ENCODE measurements around the gene ENOSF1. TPM values are rescaled to one million over a fixed set of nuclear protein-coding genes. Genes with fewer than 3 reads are reported as not detected.
A peak's percentile ranks its signal among the peaks of the same experiment; 100 is the strongest.

The ENOSF1 gene
- total RNA-seq, 2 experiments from 2014 or later, result 113 to 114 TPM

- no peak for DNase-seq
- ChIA-PET POLR2A (interaction anchor here (1.2 kb wide), 1 partner anchor 13 kb away, joined by 5 read pairs; the partner anchor contains the start of gene ENOSF1), CTCF (interaction anchor here (1.9 to 2.1 kb wide), 2 partner anchors 105 to 114 kb away, joined by 5 to 12 read pairs; no protein-coding TSS in a partner anchor)
- H3K27ac Mint-ChIP-seq, result peak overlapping the region; percentile 30
- ATAC-seq, result no peak
- no peaks in the 10 kb centered on the region for H3K27me3 Mint-ChIP-seq
- intact Hi-C loops (cut with micrococcal nuclease), result no loop called here
- TF ChIP-seq, protein P1, sequence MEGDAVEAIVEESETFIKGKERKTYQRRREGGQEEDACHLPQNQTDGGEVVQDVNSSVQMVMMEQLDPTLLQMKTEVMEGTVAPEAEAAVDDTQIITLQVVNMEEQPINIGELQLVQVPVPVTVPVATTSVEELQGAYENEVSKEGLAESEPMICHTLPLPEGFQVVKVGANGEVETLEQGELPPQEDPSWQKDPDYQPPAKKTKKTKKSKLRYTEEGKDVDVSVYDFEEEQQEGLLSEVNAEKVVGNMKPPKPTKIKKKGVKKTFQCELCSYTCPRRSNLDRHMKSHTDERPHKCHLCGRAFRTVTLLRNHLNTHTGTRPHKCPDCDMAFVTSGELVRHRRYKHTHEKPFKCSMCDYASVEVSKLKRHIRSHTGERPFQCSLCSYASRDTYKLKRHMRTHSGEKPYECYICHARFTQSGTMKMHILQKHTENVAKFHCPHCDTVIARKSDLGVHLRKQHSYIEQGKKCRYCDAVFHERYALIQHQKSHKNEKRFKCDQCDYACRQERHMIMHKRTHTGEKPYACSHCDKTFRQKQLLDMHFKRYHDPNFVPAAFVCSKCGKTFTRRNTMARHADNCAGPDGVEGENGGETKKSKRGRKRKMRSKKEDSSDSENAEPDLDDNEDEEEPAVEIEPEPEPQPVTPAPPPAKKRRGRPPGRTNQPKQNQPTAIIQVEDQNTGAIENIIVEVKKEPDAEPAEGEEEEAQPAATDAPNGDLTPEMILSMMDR (IDR thresholded peaks at IDR 0.05), result no peak
- H3K36me3 Mint-ChIP-seq (ENCODE audit: low read depth), result peaks cover 34% of the 10 kb centered on the region
- no peaks in the 10 kb centered on the region for H3K9me3 Mint-ChIP-seq
- no peak overlapping the region for H3K4me3 Mint-ChIP-seq
- H3K4me1 Mint-ChIP-seq (ENCODE audit: low read depth), result peaks cover under 1% of the 10 kb centered on the region
These were observed 13.2 kb upstream of the ENOSF1 start for GRCh38 chr18:725646-726045.

DNA sequence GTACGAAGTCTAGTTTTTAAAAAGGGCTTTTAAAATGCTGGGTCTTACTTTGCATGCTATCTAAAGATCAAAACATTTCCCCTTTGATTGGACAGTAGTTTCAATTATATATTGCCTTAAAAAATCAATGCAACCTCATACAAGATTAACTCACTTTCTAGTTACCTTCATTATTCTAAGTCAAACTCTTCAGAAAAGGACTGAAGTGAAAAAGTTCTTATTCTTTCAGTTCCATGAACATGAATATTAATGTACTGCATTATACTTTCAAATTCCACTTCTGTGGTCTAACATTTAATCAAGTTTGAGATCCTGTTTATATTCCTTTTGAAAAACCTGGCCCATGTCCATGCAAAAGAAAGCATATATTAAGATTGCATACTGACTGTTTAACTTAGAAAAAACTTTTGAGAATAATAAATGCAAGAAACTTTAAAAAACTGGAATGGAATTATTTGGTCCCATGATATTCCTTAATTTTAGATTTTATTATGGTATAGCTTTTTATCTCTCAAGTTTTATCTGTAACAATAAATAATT is 11.2 kb upstream of the ENOSF1 start:
- Mint-ChIP-seq H3K36me3 (ENCODE audit: low read depth) (peaks cover 36% of the 10 kb centered on the region), H3K4me1 (ENCODE audit: low read depth) (no peaks in the 10 kb centered on the region), H3K4me3 (no peak overlapping the region), H3K9me3 (no peaks in the 10 kb centered on the region), H3K27ac (peak overlapping the region; percentile 21), H3K27me3 (no peaks in the 10 kb centered on the region)
- ChIA-PET POLR2A (no interaction called here), CTCF (interaction anchor here (1.3 kb wide), 1 partner anchor 107 kb away, joined by 3 read pairs; no protein-coding TSS in a partner anchor)
- intact Hi-C loops (cut with micrococcal nuclease), result no loop called here
- ATAC-seq (no peak), DNase-seq (no peak)
- TF ChIP-seq, protein P1 (IDR thresholded peaks at IDR 0.05), result no peak

GRCh38 chr18:717003-717402 is 4.6 kb upstream of the ENOSF1 start:
- peak overlapping the region; percentile 89 for H3K27ac Mint-ChIP-seq
- DNase-seq (no peak), ATAC-seq (no peak)
- TF ChIP-seq, protein P1 (IDR thresholded peaks at IDR 0.05), result no peak
- peaks cover 21% of the 10 kb centered on the region for H3K36me3 Mint-ChIP-seq (ENCODE audit: low read depth)
- ChIA-PET CTCF (interaction anchor here (0.9 to 5.3 kb wide), 5 partner anchors 9 to 148 kb away, joined by 3 to 32 read pairs (median 6); no protein-coding TSS in a partner anchor), POLR2A (interaction anchor here (1.0 kb wide), 1 partner anchor 11 kb away, joined by 4 read pairs; no protein-coding TSS in a partner anchor)
- peaks cover 1% of the 10 kb centered on the region for H3K9me3 Mint-ChIP-seq
- no peak overlapping the region for H3K4me3 Mint-ChIP-seq
- H3K27me3 Mint-ChIP-seq, result no peaks in the 10 kb centered on the region
- peaks cover 37% of the 10 kb centered on the region for H3K4me1 Mint-ChIP-seq (ENCODE audit: low read depth)
- intact Hi-C loops (cut with micrococcal nuclease), result loop anchor here (5.0 to 10.0 kb wide), 2 partner anchors 95 to 118 kb away; partner anchors contain the start of gene YES1

DNA sequence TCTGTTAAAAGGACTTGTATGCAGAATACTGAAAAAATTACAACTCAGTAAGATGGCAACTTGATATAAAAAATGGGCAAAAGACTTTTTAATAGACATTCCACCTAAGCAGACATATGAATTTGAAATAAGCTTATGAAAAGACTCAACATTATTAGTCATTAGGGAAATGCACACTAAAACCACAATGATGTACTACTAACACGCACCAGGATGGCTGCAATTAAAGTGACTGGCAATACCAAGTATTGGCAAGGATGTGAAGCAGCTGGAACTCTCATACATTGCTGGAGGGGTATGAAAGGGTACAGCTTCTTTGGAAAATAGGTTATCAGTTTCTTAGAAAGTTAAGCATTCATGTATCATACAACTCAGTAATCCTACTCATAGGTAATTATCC is 3.2 kb upstream of the ENOSF1 start:
- no peak overlapping the region for H3K4me3 Mint-ChIP-seq
- H3K27ac Mint-ChIP-seq, result peak overlapping the region; percentile 89
- TF ChIP-seq, protein P1 (IDR thresholded peaks at IDR 0.05), result no peak
- ATAC-seq, result peak; percentile 46
- POLR2A ChIA-PET, result interaction anchor here (0.8 to 1.3 kb wide), 5 partner anchors 25 to 97 kb away, joined by 3 to 6 read pairs (median 3); no protein-coding TSS in a partner anchor
- H3K4me1 Mint-ChIP-seq (ENCODE audit: low read depth), result peaks cover 43% of the 10 kb centered on the region
- peaks cover 1% of the 10 kb centered on the region for H3K9me3 Mint-ChIP-seq
- intact Hi-C loops (cut with micrococcal nuclease), result loop anchor here (5.0 to 10.0 kb wide), 2 partner anchors 97 to 119 kb away; partner anchors contain the start of gene YES1
- peak; percentile 57 for DNase-seq
- no peaks in the 10 kb centered on the region for H3K27me3 Mint-ChIP-seq
- H3K36me3 Mint-ChIP-seq (ENCODE audit: low read depth), result peaks cover 32% of the 10 kb centered on the region
- CTCF ChIA-PET, result interaction anchor here (0.7 to 5.3 kb wide), 13 partner anchors 8 to 125 kb away, joined by 3 to 32 read pairs (median 3); partner anchors contain the start of gene YES1

GRCh38 chr18:713135-713490 is 683 bp upstream of the ENOSF1 start:
- Mint-ChIP-seq H3K27ac (peak overlapping the region; percentile 57), H3K4me1 (ENCODE audit: low read depth) (peaks cover 64% of the 10 kb centered on the region), H3K27me3 (no peaks in the 10 kb centered on the region), H3K9me3 (peaks cover 1% of the 10 kb centered on the region), H3K36me3 (ENCODE audit: low read depth) (peaks cover 43% of the 10 kb centered on the region), H3K4me3 (peak overlapping the region; percentile 45)
- TF ChIP-seq, protein P1 (IDR thresholded peaks at IDR 0.05), result no peak
- POLR2A ChIA-PET, result interaction anchor here (1.0 to 2.2 kb wide), 6 partner anchors 8 to 117 kb away, joined by 3 to 9 read pairs (median 6); partner anchors contain the start of gene TYMS
- CTCF ChIA-PET, result interaction anchor here (0.7 to 2.2 kb wide), 21 partner anchors 11 to 189 kb away, joined by 3 to 28 read pairs (median 4); partner anchors contain the start of gene YES1
- ATAC-seq (no peak), DNase-seq (peak; percentile 15)
- intact Hi-C loops (cut with micrococcal nuclease), result loop anchor here (10.0 kb wide), 1 partner anchor 122 kb away; no protein-coding TSS in a partner anchor
